ENCODE results near the gene NUTF2. TPM values are rescaled to one million over a fixed set of nuclear protein-coding genes. Genes with fewer than 3 reads are reported as not detected.

NUTF2 gene
- total and polyA plus RNA-seq, 7 experiments from 2014 or later: 34.7 to 125 (median 41.3) TPM

DNA sequence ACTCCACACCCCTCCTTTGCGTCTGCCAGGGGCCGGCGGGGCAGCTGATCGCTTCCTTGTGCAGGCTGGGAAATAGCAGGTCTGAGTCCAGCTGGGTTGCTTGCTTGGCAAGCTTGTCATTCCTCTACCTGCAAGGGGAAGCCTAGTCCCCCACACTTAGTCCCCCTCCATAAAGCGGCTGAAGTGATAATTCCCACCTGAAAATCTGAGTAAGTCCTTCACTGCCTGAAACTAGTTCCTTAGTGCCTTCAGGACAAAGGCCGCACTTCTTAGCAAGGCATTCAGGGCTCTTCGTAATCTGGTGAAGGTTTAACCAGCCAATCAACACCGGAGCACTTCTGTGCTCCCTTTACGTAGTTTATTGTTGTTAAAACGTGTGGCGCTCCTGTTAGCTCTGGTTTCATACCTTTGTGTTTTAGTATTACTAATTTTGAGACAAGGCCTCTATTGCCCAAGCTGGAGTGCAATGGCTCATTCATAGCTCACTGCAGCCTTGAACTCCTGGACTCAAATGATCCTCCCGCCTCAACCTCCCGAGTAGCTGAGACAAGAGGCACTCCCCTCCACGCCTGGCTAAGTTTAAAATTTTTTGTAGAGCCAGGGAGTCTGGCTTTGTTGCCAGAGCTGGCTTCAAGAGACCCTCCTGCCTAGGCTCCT, 47.1 kb downstream of the NUTF2 start:
- Mint-ChIP-seq H3K27ac (peak overlapping the region; percentile 74 to 98 (median 97)), H3K4me3 (peak overlapping the region; percentile 86 to 97 (median 94)), H3K27me3 (no peaks in the 10 kb centered on the region), H3K4me1 (peaks cover 22 to 55% (median 37%) of the 10 kb centered on the region in 7 donors), H3K36me3 (peaks cover 0 to 4% (median 0%) of the 10 kb centered on the region in 5 donors), H3K9me3 (no peaks in the 10 kb centered on the region)
- H3K4me1 ChIP-seq (ENCODE audit: control insufficient read depth in 2 of 2, insufficient read depth in 2 of 2, low read length in 2 of 2): peaks cover 12 to 15% of the 10 kb centered on the region in 2 donors
- CTCF ChIA-PET: interaction anchor here (3.0 kb wide), 1 partner anchor 10 kb away, joined by 9 read pairs; no protein-coding TSS in a partner anchor
- intact Hi-C loops (cut with micrococcal nuclease): loop anchor here (1.0 to 10.0 kb wide), 18 partner anchors 21 to 554 kb away; partner anchors contain the start of genes ACD (in 2 of the 2), CTCF (in 2 of the 2), PARD6A (in 2 of the 2) and RANBP10 (in 2 of the 2)
- ATAC-seq (no peak), DNase-seq (peak in 1 of 9 donors; percentile 14)
- H3K9me3 ChIP-seq (ENCODE audit: control insufficient read depth in 2 of 3, low read length in 3 of 3): no peaks in the 10 kb centered on the region
- H3K27ac ChIP-seq (ENCODE audit: low read depth, low read length): peak overlapping the region; percentile 94
- no peaks in the 10 kb centered on the region for H3K27me3 ChIP-seq (ENCODE audit: control insufficient read depth in 2 of 2, insufficient read depth in 2 of 2, low read length in 2 of 2)
- H3K4me3 ChIP-seq (ENCODE audit: low read length): peak overlapping the region; percentile 89
- peaks cover 0 to 4% (median 0%) of the 10 kb centered on the region in 3 experiments for H3K36me3 ChIP-seq (ENCODE audit: control insufficient read depth in 2 of 3, insufficient read depth in 3 of 3, low read length in 3 of 3)
- POLR2A ChIA-PET: interaction anchor here (0.8 to 2.7 kb wide), 7 partner anchors 12 to 88 kb away, joined by 3 to 25 read pairs (median 5); partner anchors contain the start of genes EDC4, PSMB10, RANBP10 and TSNAXIP1

DNA sequence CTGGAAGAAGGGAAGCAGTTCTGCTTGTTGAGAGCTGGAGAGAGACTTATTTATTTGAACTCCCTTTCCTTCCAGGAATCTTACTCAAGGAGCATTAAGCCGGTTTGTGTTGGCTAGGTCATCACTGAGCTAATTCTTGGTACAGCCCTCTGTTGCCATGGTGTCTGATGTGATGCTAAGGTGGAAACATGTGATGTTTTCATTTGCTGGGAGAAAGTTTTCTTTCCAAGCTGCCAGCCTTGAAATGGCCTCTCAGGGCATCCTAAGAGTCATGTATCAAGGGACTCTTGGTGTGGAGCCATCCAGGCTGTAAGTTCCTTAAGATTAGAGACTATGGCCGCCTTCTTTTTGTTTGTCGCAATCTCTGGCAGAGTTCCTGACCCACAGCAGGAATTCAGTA, 50.5 kb downstream of the NUTF2 start:
- intact Hi-C loops (cut with micrococcal nuclease): loop anchor here in 1 of 2 donors (10.0 kb wide), 1 partner anchor 232 kb away; the partner anchor contains the start of genes ACD, C16orf86, ENKD1 and PARD6A
- no peaks in the 10 kb centered on the region for H3K27me3 ChIP-seq (ENCODE audit: control insufficient read depth in 2 of 2, insufficient read depth in 2 of 2, low read length in 2 of 2)
- H3K9me3 Mint-ChIP-seq: no peaks in the 10 kb centered on the region
- ChIA-PET POLR2A (interaction anchor here (0.8 to 3.3 kb wide), 3 partner anchors 13 to 51 kb away, joined by 3 to 12 read pairs (median 3); partner anchors contain the start of gene NUTF2), CTCF (interaction anchor here (0.6 to 2.5 kb wide), 7 partner anchors 9 to 376 kb away, joined by 3 to 11 read pairs (median 4); partner anchors contain the start of gene NRN1L)
- DNase-seq (no peak), ATAC-seq (no peak)
- peaks cover 0 to 4% (median 0%) of the 10 kb centered on the region in 5 donors for H3K36me3 Mint-ChIP-seq
- no peaks in the 10 kb centered on the region for H3K27me3 Mint-ChIP-seq
- H3K27ac Mint-ChIP-seq: peak overlapping the region in 1 of 9 donors; percentile 38
- peak overlapping the region in 1 of 10 donors; percentile 15 for H3K4me3 Mint-ChIP-seq
- H3K9me3 ChIP-seq (ENCODE audit: control insufficient read depth in 2 of 3, low read length in 3 of 3): no peaks in the 10 kb centered on the region
- H3K4me1 Mint-ChIP-seq: peaks cover 27 to 71% (median 51%) of the 10 kb centered on the region in 7 donors
- H3K36me3 ChIP-seq (ENCODE audit: control insufficient read depth in 2 of 3, insufficient read depth in 3 of 3, low read length in 3 of 3): peaks cover 0 to 7% (median 0%) of the 10 kb centered on the region in 3 experiments
- peaks cover 12 to 15% of the 10 kb centered on the region in 2 donors for H3K4me1 ChIP-seq (ENCODE audit: control insufficient read depth in 2 of 2, insufficient read depth in 2 of 2, low read length in 2 of 2)
- H3K4me3 ChIP-seq (ENCODE audit: low read length): no peak overlapping the region
- H3K27ac ChIP-seq (ENCODE audit: low read depth, low read length): no peak overlapping the region

GRCh38 chr16:67901734-67902133, 55.0 kb downstream of the NUTF2 start:
- H3K27me3 Mint-ChIP-seq: no peaks in the 10 kb centered on the region
- H3K9me3 Mint-ChIP-seq: no peaks in the 10 kb centered on the region
- intact Hi-C loops (cut with micrococcal nuclease): no loop called here
- POLR2A ChIA-PET: no interaction called here
- no peak overlapping the region for H3K4me3 Mint-ChIP-seq
- DNase-seq: no peak
- CTCF ChIA-PET: interaction anchor here (0.7 kb wide), 1 partner anchor 16 kb away, joined by 3 read pairs; no protein-coding TSS in a partner anchor
- peaks cover 5 to 33% (median 26%) of the 10 kb centered on the region in 7 donors for H3K4me1 Mint-ChIP-seq
- Histone ChIP-seq H3K27me3 (ENCODE audit: control insufficient read depth in 2 of 2, insufficient read depth in 2 of 2, low read length in 2 of 2) (no peaks in the 10 kb centered on the region), H3K4me1 (ENCODE audit: control insufficient read depth in 2 of 2, insufficient read depth in 2 of 2, low read length in 2 of 2) (no peaks in the 10 kb centered on the region), H3K36me3 (ENCODE audit: control insufficient read depth in 2 of 3, insufficient read depth in 3 of 3, low read length in 3 of 3) (peaks cover 0 to 3% (median 2%) of the 10 kb centered on the region in 3 experiments), H3K4me3 (ENCODE audit: low read length) (no peak overlapping the region), H3K27ac (ENCODE audit: low read depth, low read length) (no peak overlapping the region), H3K9me3 (ENCODE audit: control insufficient read depth in 2 of 3, low read length in 3 of 3) (no peaks in the 10 kb centered on the region)
- peaks cover 0 to 14% (median 4%) of the 10 kb centered on the region in 5 donors for H3K36me3 Mint-ChIP-seq
- ATAC-seq: no peak
- H3K27ac Mint-ChIP-seq: no peak overlapping the region

GRCh38 chr16:67902831-67903230, 56.1 kb downstream of the NUTF2 start:
- intact Hi-C loops (cut with micrococcal nuclease): no loop called here
- ATAC-seq (no peak), DNase-seq (no peak)
- H3K9me3 Mint-ChIP-seq: no peaks in the 10 kb centered on the region
- H3K36me3 ChIP-seq (ENCODE audit: control insufficient read depth in 2 of 3, insufficient read depth in 3 of 3, low read length in 3 of 3): peaks cover 0 to 3% (median 2%) of the 10 kb centered on the region in 3 experiments
- H3K4me1 Mint-ChIP-seq: peaks cover 6 to 26% (median 18%) of the 10 kb centered on the region in 7 donors
- peak overlapping the region in 5 of 9 donors; percentile 23 to 72 (median 42) for H3K27ac Mint-ChIP-seq
- H3K4me3 Mint-ChIP-seq: no peak overlapping the region
- peaks cover 0 to 17% (median 4%) of the 10 kb centered on the region in 5 donors for H3K36me3 Mint-ChIP-seq
- no peaks in the 10 kb centered on the region for H3K4me1 ChIP-seq (ENCODE audit: control insufficient read depth in 2 of 2, insufficient read depth in 2 of 2, low read length in 2 of 2)
- H3K27me3 ChIP-seq (ENCODE audit: control insufficient read depth in 2 of 2, insufficient read depth in 2 of 2, low read length in 2 of 2): no peaks in the 10 kb centered on the region
- H3K4me3 ChIP-seq (ENCODE audit: low read length): no peak overlapping the region
- no peak overlapping the region for H3K27ac ChIP-seq (ENCODE audit: low read depth, low read length)
- ChIA-PET POLR2A (interaction anchor here (0.8 kb wide), 1 partner anchor 19 kb away, joined by 5 read pairs; no protein-coding TSS in a partner anchor), CTCF (no interaction called here)
- no peaks in the 10 kb centered on the region for H3K27me3 Mint-ChIP-seq
- H3K9me3 ChIP-seq (ENCODE audit: control insufficient read depth in 2 of 3, low read length in 3 of 3): no peaks in the 10 kb centered on the region

DNA sequence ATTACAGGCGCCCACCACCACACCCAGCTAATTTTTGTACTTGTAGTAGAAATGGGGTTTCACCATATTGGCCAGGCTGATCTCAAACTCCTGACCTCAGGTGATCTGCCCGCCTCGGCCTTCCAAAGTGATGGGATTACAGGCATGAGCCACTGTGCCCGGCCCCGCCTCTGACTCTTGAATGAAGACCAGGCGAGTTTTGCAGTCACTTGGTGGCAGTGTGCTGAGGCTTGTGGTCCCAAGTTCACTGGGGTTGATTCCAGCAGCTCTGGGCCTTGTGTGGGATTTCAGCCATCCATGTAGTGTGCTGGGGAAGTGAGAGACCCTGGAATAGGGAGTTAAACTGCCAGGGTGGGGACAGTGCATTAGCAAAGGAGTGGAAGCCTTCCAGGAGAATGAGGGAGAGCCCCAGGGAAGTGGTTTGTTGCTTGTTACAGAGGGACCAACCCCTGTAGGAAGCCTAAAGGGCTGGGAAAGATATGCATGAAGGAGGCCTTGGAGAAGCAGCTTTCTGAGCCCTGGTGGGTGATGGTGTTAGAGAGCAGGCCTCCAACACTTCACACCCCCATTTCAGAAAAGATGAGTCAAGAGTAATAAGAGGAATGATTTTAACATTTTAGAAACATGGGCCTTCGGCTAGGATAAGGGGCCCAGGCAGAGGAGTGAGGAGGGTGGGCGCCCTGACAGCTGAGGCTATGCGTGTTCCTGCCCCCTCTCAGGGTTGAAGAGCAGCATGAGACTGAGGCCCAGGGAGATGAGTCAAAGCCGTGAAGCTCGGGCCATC, 60.9 kb downstream of the NUTF2 start:
- Histone ChIP-seq H3K4me1 (ENCODE audit: control insufficient read depth in 2 of 2, insufficient read depth in 2 of 2, low read length in 2 of 2) (no peaks in the 10 kb centered on the region), H3K9me3 (ENCODE audit: control insufficient read depth in 2 of 3, low read length in 3 of 3) (no peaks in the 10 kb centered on the region), H3K36me3 (ENCODE audit: control insufficient read depth in 2 of 3, insufficient read depth in 3 of 3, low read length in 3 of 3) (peaks cover 2 to 35% (median 10%) of the 10 kb centered on the region in 3 experiments), H3K4me3 (ENCODE audit: low read length) (no peak overlapping the region), H3K27me3 (ENCODE audit: control insufficient read depth in 2 of 2, insufficient read depth in 2 of 2, low read length in 2 of 2) (no peaks in the 10 kb centered on the region), H3K27ac (ENCODE audit: low read depth, low read length) (no peak overlapping the region)
- ChIA-PET CTCF (interaction anchor here (0.5 kb wide), 1 partner anchor 160 kb away, joined by 3 read pairs; no protein-coding TSS in a partner anchor), POLR2A (interaction anchor here (0.6 to 0.9 kb wide), 3 partner anchors 9 to 111 kb away, joined by 3 read pairs; no protein-coding TSS in a partner anchor)
- H3K4me1 Mint-ChIP-seq: peaks cover 2 to 23% (median 12%) of the 10 kb centered on the region in 7 donors
- peak overlapping the region in 1 of 10 donors; percentile 37 for H3K4me3 Mint-ChIP-seq
- DNase-seq (no peak), ATAC-seq (no peak)
- H3K27ac Mint-ChIP-seq: peak overlapping the region in 4 of 9 donors; percentile 12 to 75 (median 42)
- H3K27me3 Mint-ChIP-seq: no peaks in the 10 kb centered on the region
- peaks cover 0 to 34% (median 8%) of the 10 kb centered on the region in 5 donors for H3K36me3 Mint-ChIP-seq
- intact Hi-C loops (cut with micrococcal nuclease): no loop called here
- H3K9me3 Mint-ChIP-seq: no peaks in the 10 kb centered on the region

All from naive thymus-derived CD4-positive, alpha-beta T cell (primary cell).